ENCODE results near the gene FAM131B.

The FAM131B gene

GRCh38 chr7:143320620-143321019 lies 41.9 kb downstream of the FAM131B start:
- DNase-seq = no peak

DNA sequence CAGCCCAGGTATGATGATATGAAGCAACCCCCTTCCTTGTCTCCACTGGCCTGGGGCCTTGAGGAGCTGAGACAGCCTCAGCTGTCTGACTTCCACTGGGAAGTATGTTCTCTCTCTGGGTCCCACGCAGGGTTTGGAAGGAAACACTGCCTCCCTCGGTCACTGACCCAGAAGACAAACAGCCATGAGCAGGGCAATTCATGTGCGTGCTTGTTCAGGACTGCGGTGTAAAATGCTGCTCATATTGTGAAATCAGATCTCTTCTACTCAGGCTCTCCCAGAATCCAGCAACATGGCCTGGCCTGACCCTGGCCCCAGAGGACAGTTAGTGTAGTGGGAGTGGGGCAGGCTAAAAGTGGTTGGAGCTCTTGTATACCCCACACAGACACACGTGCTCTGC lies 43.9 kb downstream of the FAM131B start:
- DNase-seq = no peak

GRCh38 chr7:143316492-143316891 lies 46.0 kb downstream of the FAM131B start:
- DNase-seq = no peak

DNA sequence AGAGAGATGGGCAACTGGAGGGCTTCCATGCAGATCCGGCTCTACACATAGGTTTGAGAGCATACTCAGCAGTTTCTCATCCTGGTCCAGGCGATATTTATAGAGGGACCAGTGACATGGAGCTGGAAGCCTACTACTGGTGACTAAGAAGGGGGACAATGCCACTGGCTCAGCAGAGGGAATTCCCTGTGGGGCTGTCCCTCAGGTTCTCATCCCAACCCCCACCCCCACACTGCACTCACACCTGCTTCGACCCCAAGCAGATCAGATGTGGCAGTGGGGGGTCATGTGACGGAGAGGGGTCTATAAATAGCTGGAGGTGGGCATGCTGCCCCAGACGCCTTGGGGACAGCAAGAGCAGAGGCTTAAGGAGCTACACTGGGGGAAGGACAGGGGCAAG lies 46.7 kb downstream of the FAM131B start, which contains the start of gene CLCN1:
TSS of gene CLCN1 (plus strand) at position 336 of the 400 bp plus-strand sequence. CDS start 102 bp downstream, outside the sequence.
- no peak for DNase-seq

GRCh38 chr7:143314127-143314526 lies 48.4 kb downstream of the FAM131B start:
- no peak for DNase-seq

GRCh38 chr7:143308632-143309031 lies 53.9 kb downstream of the FAM131B start:
- no peak for DNase-seq

DNA sequence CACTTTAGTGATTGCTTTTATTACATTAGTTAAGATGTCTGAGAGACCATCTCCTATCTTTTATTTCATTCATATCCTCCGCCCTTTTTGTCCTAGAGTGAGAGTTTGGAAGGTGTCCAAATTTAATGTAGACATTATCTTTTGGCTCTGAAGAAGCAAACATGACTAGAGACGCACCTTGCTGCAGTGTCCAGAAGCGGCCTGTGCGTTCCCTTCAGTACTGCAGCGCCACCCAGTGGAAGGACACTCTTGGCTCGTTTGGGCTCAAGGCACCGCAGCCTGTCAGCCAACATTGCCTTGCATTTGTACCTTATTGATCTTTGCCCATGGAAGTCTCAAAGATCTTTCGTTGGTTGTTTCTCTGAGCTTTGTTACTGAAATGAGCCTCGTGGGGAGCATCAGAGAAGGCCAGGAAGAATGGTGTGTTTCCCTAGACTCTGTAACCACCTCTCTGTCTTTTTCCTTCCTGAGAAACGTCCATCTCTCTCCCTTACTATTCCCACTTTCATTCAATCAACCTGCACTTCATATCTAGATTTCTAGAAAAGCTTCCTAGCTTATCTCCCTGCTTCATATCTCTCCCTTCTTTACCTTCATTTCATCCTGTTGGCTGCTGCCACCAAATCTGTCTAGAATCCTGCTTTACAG lies 57.0 kb downstream of the FAM131B start:
- DNase-seq = peak; percentile 45 to 52 (median 48)

- no peak for DNase-seq
Measured at GRCh38 chr7:143304938-143305337, 57.6 kb downstream of the FAM131B start.

GRCh38 chr7:143303733-143304132 lies 58.8 kb downstream of the FAM131B start:
- no peak for DNase-seq
